HG03520 (cell line): Measurements from ENCODE around the gene NT5E.
"Not testable (repeated sequence)": the region's sequence is repeated elsewhere in the genome, so short reads cannot be mapped to it uniquely, and the experiment has no call there.

ENCODE experiments used
- ATAC-seq: cut with Tn5 transposase; IDR thresholded peaks from one replicate; pipeline ENCODE4 v1.9.1; 2021; ENCODE audit warnings: mild to moderate bottlenecking, moderate library complexity; ENCODE audit not compliant: unreplicated experiment

The NT5E gene

DNA sequence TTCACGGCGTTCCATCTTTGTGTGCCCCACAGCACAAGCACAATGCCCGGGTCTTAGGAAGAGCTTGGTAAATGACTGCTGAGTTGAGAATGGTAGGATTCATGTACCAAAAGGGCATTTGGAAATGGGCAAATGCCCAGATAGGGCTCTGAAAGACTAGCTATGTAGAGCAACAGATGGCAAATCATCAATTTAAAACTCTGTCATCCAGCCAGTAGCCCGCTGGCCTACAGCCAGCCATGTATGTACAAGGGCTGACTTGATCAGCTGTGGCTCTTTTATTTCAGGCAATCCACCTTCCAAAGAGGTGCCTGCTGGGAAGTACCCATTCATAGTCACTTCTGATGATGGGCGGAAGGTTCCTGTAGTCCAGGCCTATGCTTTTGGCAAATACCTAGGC, 35.1 kb downstream of the NT5E start:
- ATAC-seq: no peak

DNA sequence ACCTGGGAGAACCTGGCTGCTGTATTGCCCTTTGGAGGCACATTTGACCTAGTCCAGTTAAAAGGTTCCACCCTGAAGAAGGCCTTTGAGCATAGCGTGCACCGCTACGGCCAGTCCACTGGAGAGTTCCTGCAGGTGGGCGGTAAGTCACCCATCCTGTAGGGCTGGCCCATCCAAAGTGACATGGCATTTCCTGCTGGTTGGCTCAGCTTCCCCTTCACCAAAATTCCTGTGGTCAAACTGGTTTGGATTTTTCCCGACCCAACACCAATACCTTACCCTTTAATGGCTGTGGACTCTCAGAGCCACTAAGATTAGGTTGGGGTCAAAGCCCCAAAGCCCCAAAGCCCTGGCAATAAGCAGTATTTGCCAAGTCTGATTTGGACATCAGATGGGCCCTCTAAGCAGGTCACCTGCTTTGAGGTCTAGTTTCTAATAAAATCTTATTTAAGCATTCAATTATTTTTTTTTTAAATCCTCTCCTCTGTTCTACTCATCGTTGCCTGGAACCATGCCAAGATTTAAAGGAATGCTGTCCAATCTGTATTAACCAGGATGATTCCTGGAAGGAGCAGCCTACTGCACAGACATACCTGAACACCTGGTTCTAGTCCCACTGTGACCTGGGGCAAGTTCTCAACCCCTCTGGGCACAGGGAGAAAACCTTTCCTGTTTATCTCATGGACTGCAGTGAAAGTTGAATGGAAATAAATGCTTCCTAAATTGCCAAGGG, 40.8 kb downstream of the NT5E start:
- no peak for ATAC-seq

DNA sequence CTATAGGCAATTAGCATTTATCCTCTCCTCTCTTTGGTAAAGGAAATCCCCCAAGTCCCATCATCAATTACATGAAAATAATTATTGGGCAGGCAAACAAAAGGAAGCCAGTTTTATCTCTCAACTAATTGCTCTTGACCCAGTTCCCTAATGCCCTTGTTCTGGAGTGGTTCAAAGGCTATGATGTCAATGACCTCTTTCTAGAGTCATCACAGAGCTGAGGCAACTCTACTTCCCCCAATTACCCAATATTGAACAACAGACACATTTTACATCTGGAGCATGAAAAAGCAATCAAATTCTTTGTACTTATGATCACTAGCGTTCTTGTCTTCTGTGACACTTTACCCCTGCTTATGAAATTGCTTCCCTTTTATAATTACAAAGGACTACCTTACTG, 43.5 kb downstream of the NT5E start:
- no peak for ATAC-seq

DNA sequence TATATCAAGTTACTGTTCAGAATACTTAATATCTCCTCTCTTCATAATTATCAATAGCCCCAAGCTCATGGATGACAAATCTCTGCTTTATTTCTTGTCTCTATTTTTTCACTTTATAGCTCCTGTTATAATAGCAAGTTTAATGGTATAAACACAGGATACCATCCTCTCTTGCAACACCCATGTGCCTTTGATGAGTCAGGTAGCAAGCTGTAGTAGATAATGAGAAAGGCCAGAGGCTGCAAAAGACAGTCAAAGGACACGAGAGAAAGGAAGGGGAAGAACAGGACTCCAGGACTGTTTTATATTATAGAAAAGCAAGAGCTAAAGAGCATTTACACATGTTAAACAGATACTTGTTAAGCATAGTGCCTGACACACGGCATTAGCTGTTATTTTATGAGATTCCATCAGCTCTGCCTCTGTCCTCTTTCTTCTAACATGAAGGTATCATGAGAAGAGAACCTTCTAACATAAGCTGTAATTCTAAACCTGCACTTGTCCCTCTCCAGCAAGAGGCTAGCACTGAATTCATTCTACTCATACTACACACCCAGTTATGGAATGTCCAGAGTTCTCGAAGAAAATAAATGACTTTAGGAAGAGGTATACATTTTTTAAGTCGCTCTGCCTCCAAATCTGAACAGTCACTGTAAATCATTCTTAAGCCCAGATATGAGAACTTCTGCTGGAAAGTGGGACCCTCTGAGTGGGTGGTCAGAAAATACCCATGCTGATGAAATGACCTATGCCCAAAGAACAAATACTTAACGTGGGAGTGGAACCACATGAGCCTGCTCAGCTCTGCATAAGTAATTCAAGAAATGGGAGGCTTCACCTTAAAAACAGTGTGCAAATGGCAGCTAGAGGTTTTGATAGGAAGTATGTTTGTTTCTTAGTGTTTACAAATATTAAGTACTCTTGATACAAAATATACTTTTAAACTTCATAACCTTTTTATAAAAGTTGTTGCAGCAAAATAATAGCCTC, 45.0 kb downstream of the NT5E start:
- no peak for ATAC-seq

DNA sequence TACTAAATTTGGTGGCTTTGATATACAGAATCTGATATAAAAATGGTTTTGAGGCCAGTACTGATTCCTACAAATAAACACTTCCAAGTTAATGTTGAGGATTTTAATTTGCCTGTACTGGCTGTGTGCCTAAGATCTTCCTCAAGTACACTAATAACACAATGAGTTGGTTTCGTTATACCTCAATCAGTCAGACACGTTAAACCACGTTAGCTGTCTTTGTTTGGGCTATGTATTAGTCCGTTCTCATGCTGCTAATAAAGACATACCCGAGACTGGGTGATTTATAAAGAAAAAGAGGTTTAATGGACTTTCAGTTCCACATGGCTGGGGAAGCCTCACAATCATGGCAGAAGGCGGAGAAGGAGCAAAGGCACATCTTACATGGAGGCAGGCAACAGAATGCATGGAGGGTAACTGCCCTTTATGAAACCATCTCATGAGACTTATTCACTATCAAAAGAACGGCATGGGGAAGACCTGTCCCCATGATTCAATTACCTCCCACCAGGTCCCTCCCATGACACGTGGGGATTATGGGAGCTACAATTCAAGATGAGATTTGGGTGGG, 46.2 kb downstream of the NT5E start:
- no peak for ATAC-seq

DNA sequence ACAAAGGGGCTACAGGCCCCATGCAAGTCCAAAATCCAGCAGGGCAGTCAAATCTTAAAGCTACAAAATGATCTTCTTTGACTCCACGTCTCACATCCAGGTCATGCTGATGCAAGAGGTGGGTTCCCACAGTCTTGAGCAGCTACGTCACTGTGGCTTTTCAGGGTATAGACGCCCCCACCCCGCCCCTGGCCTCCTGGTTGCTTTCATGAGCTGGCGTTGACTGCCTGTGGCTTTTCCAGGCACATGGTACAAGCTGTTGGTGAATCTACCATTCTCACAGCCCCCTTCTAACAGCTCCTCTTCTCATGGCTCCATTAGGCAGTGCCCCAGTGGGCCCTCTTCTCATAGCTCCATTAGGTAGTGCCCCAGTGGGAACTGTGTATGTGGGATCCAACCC, 47.0 kb downstream of the NT5E start:
- ATAC-seq: no peak

DNA sequence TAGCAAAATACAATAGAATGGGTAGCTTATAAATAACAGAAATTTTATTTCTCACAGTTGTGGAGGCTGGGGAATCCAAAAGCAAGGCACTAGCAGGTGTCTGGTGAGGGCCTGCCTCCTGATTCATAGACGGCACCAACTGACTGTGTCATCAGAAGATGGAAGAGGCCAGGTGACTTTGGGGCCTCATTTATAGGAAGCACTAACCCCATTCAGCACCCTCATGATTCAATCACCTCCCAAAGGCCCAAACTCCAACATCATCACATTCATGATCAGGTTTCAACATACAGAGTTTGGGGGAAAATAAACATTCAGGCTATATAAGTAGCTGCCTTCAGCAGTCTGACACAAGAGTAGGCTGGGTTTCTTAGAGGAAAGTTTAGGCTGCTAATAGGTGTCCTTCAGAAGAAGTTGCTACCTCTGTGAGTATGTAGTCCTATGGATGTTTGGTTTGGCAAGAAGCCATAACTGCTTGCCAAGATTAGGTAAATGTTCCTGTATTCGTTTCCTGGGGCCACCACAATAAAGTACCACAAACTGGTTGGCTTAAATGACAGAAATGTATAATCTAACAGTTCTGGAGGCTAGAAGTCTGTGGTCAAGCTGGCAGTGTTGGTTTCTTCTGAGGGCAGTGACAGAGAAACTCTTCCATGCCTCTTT, 48.8 kb downstream of the NT5E start:
- ATAC-seq: no peak

DNA sequence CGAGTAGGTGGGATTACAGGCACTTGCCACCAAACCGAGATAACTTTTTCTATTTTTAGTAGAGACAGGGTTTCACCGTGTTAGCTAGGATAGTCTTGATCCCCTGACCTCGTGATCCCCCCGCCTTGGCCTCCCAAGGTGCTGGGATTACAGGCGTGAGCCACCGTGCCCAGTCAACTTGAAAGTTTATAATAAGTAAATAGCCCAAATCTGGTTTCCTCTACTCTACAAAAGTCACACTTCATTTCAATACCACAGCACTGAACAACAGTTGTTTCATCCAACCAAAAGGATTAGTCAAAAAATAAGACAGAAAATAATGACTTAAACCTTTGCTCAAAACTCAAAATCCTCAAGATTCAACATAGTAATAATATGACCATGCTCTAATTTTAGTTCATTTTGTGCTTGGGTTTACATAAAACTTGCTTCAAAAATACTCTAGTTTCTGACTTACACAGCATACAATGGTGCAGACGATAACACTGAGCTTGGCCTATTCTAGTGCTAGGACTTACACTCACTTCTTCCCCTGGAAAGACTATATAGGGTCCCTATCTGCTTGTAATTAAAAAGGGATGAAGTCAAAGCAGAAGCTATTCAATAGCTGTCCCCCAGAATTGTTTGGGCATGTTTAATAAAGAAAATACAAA, 56.7 kb downstream of the NT5E start:
- peak; percentile 47 for ATAC-seq

DNA sequence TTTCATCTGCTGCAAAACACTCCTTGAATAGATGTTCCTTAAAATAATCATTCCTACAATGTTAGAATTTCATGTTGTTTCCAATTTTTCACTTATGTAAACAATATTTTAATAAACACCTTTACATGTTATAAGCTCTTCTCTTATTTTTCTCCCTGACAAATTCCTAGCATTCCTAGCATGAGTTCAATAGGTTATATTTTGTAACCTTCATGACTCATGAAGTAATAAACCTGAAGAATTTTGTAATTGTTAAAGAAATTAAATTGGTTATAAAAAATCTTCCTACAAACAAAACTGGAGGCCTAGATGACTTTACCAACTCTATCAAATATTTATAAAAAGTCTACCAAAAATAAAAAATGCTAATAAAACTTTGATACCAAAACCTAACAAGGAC, 66.3 kb downstream of the NT5E start:
- no peak for ATAC-seq

DNA sequence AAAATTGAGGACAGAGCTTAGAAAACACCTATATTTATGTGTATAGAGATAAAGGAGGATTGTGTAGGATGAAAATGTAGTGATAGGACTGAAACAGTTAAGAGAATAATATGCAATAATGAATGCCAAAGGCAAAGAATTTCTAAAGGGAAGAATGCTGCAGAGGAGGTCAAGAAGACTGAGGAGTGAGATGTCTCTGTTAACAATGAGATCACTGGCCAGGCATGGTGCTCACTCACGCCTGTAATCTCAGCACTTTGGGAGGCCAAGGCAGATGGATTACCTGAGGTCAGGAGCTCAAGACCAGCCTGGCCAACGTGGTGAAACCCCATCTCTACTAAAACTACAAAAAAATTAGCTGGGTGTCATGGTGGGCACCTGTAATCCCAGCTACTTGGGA, 74.4 kb downstream of the NT5E start:
- ATAC-seq: not testable (repeated sequence)

DNA sequence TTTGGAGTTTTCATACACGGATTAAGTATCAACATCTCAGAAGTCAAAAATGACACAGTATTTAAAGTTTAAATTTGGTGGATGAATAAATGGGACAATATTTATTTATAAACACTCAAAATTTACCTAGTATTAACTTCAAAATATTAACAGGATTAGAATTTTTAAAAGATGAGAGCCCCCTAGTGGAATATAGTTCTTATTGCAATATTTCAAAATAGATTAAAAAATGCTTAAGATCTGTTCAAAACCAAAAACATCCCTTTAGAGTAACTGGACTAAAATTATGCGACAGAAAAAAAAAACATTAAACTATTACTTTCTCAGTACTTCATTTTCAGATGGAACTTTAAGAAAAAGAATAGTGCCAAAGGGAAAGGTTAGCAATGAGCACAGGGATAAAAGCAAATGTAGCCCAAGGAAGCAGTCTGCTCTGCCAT, 87.2 kb downstream of the NT5E start:
- no peak for ATAC-seq

DNA sequence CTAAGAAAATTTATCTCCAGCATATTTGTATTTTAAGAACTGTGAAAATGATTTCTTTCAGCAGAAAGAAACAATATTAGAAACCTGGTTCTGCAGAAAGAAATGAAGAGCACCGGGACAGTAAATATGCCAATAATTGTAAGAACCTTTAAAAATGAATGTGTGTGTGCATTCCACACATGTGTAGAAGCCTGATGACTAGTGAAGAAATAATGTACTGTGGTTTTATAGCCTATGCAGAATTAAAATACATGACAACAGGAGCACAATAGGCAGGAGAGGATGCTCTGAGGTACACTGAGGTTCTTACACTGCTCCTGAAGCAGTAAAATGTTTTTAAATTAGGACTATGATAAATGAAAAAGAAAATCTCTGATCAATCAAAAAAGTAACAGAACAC, 94.9 kb downstream of the NT5E start:
- ATAC-seq: no peak
